Measurements from ENCODE around the gene DST. TPM values are rescaled to one million over a fixed set of nuclear protein-coding genes. Genes with fewer than 3 reads are reported as not detected.
A peak's percentile ranks its signal among the peaks of the same experiment; 100 is the strongest.

DST gene
- total RNA-seq, 1 donor, result 573 TPM

GRCh38 chr6:56525974-56526789, 116.5 kb downstream of the DST start:
- Histone ChIP-seq H3K36me3 (ENCODE audit: insufficient read depth, low read length) (peaks cover 31% of the 10 kb centered on the region), H3K27ac (ENCODE audit: low read depth, low read length) (peak overlapping the region; percentile 99), H3K4me1 (ENCODE audit: insufficient read depth, low read length) (peaks cover 64% of the 10 kb centered on the region), H3K9me3 (ENCODE audit: low read depth, low read length) (no peaks in the 10 kb centered on the region), H2AFZ (ENCODE audit: low read length) (no peak overlapping the region), H3K27me3 (ENCODE audit: insufficient read depth, low read length) (no peaks in the 10 kb centered on the region), H3K79me2 (ENCODE audit: insufficient read depth, low read length) (peaks cover 30% of the 10 kb centered on the region), H3K4me2 (ENCODE audit: insufficient read depth, low read length) (peak overlapping the region; percentile 24), H4K20me1 (ENCODE audit: insufficient read depth, low read length) (no peaks in the 10 kb centered on the region), H3K4me3 (ENCODE audit: insufficient read depth, low read length) (no peak overlapping the region)
- TF ChIP-seq CTCF (IDR thresholded peaks at IDR 0.05; ENCODE audit: extremely low read depth, low read depth, low read length), result no peak
- no peak for DNase-seq (ENCODE audit: insufficient read length, low spot score, missing footprints)

- Histone ChIP-seq H3K27me3 (ENCODE audit: insufficient read depth, low read length) (no peaks in the 10 kb centered on the region), H4K20me1 (ENCODE audit: insufficient read depth, low read length) (no peaks in the 10 kb centered on the region), H3K9me3 (ENCODE audit: low read depth, low read length) (no peaks in the 10 kb centered on the region), H2AFZ (ENCODE audit: low read length) (no peak overlapping the region), H3K36me3 (ENCODE audit: insufficient read depth, low read length) (peaks cover 28% of the 10 kb centered on the region), H3K27ac (ENCODE audit: low read depth, low read length) (peak overlapping the region; percentile 99), H3K79me2 (ENCODE audit: insufficient read depth, low read length) (peaks cover 36% of the 10 kb centered on the region), H3K4me3 (ENCODE audit: insufficient read depth, low read length) (no peak overlapping the region), H3K4me2 (ENCODE audit: insufficient read depth, low read length) (peak overlapping the region; percentile 24), H3K4me1 (ENCODE audit: insufficient read depth, low read length) (peaks cover 58% of the 10 kb centered on the region)
- TF ChIP-seq CTCF (IDR thresholded peaks at IDR 0.05; ENCODE audit: extremely low read depth, low read depth, low read length), result no peak
- peak; percentile 23 for DNase-seq (ENCODE audit: insufficient read length, low spot score, missing footprints)
These were observed 117.6 kb downstream of the DST start for GRCh38 chr6:56524891-56525703.

- Histone ChIP-seq H3K4me2 (ENCODE audit: insufficient read depth, low read length) (no peak overlapping the region), H2AFZ (ENCODE audit: low read length) (no peak overlapping the region), H3K27ac (ENCODE audit: low read depth, low read length) (no peak overlapping the region), H4K20me1 (ENCODE audit: insufficient read depth, low read length) (no peaks in the 10 kb centered on the region), H3K36me3 (ENCODE audit: insufficient read depth, low read length) (peaks cover 24% of the 10 kb centered on the region), H3K4me1 (ENCODE audit: insufficient read depth, low read length) (peaks cover 36% of the 10 kb centered on the region), H3K27me3 (ENCODE audit: insufficient read depth, low read length) (no peaks in the 10 kb centered on the region), H3K4me3 (ENCODE audit: insufficient read depth, low read length) (no peak overlapping the region), H3K9me3 (ENCODE audit: low read depth, low read length) (no peaks in the 10 kb centered on the region), H3K79me2 (ENCODE audit: insufficient read depth, low read length) (peaks cover 53% of the 10 kb centered on the region)
- no peak for TF ChIP-seq CTCF (IDR thresholded peaks at IDR 0.05; ENCODE audit: extremely low read depth, low read depth, low read length)
- DNase-seq (ENCODE audit: insufficient read length, low spot score, missing footprints), result no peak
These were observed 120.0 kb downstream of the DST start for GRCh38 chr6:56522495-56523270.
